Measurements from ENCODE around the gene TMEM51. TPM values are rescaled to one million over a fixed set of nuclear protein-coding genes. Genes with fewer than 3 reads are reported as not detected.
A peak's percentile ranks its signal among the peaks of the same experiment; 100 is the strongest.

TMEM51 gene
- total and polyA plus RNA-seq, 9 donors = 9.4 to 38.5 (median 23.0) TPM

GRCh38 chr1:15123270-15123669 is 30.3 kb upstream of the TMEM51 start:
- no peak overlapping the region for H3K27ac ChIP-seq
- no peaks in the 10 kb centered on the region for H3K36me3 ChIP-seq
- no peaks in the 10 kb centered on the region for H3K27me3 ChIP-seq
- no peak for DNase-seq
- 67 to 79% (median 67%) methylated on average over 5 of the region's 5 CpGs for WGBS, 3 donors
- intact Hi-C loops (cut with DNase I) = loop anchor here in 1 of 4 donors (10.0 kb wide), 1 partner anchor 302 kb away; no protein-coding TSS in a partner anchor
- no peak for TF ChIP-seq POLR2A (IDR thresholded peaks at IDR 0.05)
- no peak for TF ChIP-seq CTCF (IDR thresholded peaks at IDR 0.05)
- no peak for TF ChIP-seq EP300 (IDR thresholded peaks at IDR 0.05)
- no peaks in the 10 kb centered on the region for H3K9me3 ChIP-seq
- no peak overlapping the region for H3K4me3 ChIP-seq
- H3K4me1 ChIP-seq (ENCODE audit: insufficient read depth) = no peaks in the 10 kb centered on the region

GRCh38 chr1:15123925-15124324 is 29.6 kb upstream of the TMEM51 start:
- Histone ChIP-seq H3K9me3 (no peaks in the 10 kb centered on the region), H3K36me3 (no peaks in the 10 kb centered on the region), H3K27ac (no peak overlapping the region), H3K4me3 (no peak overlapping the region), H3K27me3 (no peaks in the 10 kb centered on the region), H3K4me1 (ENCODE audit: insufficient read depth) (no peaks in the 10 kb centered on the region)
- WGBS, 3 donors = 88 to 93% (median 90%) methylated on average over 9 of the region's 9 CpGs
- peak in 1 of 5 donors; percentile 15 for DNase-seq
- intact Hi-C loops (cut with DNase I) = loop anchor here in 1 of 4 donors (10.0 kb wide), 1 partner anchor 301 kb away; no protein-coding TSS in a partner anchor
- no peak for TF ChIP-seq CTCF (IDR thresholded peaks at IDR 0.05)
- no peak for TF ChIP-seq POLR2A (IDR thresholded peaks at IDR 0.05)
- TF ChIP-seq EP300 (IDR thresholded peaks at IDR 0.05) = no peak

GRCh38 chr1:15124362-15125100 is 29.0 kb upstream of the TMEM51 start:
- no peak overlapping the region for H3K4me3 ChIP-seq
- 88 to 91% (median 90%) methylated on average over 25 of the region's 25 CpGs for WGBS, 3 donors
- no peak for TF ChIP-seq CTCF (IDR thresholded peaks at IDR 0.05)
- TF ChIP-seq EP300 (IDR thresholded peaks at IDR 0.05) = no peak
- no peak for TF ChIP-seq POLR2A (IDR thresholded peaks at IDR 0.05)
- H3K36me3 ChIP-seq = no peaks in the 10 kb centered on the region
- H3K4me1 ChIP-seq (ENCODE audit: insufficient read depth) = no peaks in the 10 kb centered on the region
- H3K27me3 ChIP-seq = no peaks in the 10 kb centered on the region
- no peak overlapping the region for H3K27ac ChIP-seq
- H3K9me3 ChIP-seq = peaks cover 0 to under 1% of the 10 kb centered on the region in 2 donors
- peak in 1 of 5 donors; percentile 13 for DNase-seq
- intact Hi-C loops (cut with DNase I) = loop anchor here (5.0 to 10.0 kb wide), 3 partner anchors 148 to 300 kb away; no protein-coding TSS in a partner anchor

- peaks cover 0 to 4% of the 10 kb centered on the region in 2 donors for H3K9me3 ChIP-seq
- 92 to 96% (median 94%) methylated on average over 7 of the region's 7 CpGs for WGBS, 3 donors
- no peak for DNase-seq
- TF ChIP-seq CTCF (IDR thresholded peaks at IDR 0.05) (no peak), EP300 (IDR thresholded peaks at IDR 0.05) (no peak), POLR2A (IDR thresholded peaks at IDR 0.05) (no peak)
- no peaks in the 10 kb centered on the region for H3K27me3 ChIP-seq
- no peaks in the 10 kb centered on the region for H3K4me1 ChIP-seq (ENCODE audit: insufficient read depth)
- no peak overlapping the region for H3K27ac ChIP-seq
- H3K4me3 ChIP-seq = no peak overlapping the region
- intact Hi-C loops (cut with DNase I) = loop anchor here (5.0 to 10.0 kb wide), 3 partner anchors 147 to 300 kb away; no protein-coding TSS in a partner anchor
- H3K36me3 ChIP-seq = no peaks in the 10 kb centered on the region
These were observed 28.3 kb upstream of the TMEM51 start for GRCh38 chr1:15125101-15125745.
